Upper lobe of left lung (tissue), 6 donors: Measurements from ENCODE around the gene SORL1. TPM values are rescaled to one million over a fixed set of nuclear protein-coding genes. Genes with fewer than 3 reads are reported as not detected.

Experiments
- ATAC-seq, 2 donors: fragments of 200-7000 bp; cut with Tn5 transposase; one replicate each; pipeline ENCODE4 v1.9.1; 2022; ENCODE audit warnings: mild to moderate bottlenecking in 2 of 2, moderate library complexity in 2 of 2; ENCODE audit not compliant: low FRiP score in 2 of 2
- DNase-seq, 2 donors: peaks; one replicate each; pipeline ENCODE4 v3.0.0-alpha.2; 2019 to 2020
- H3K27ac ChIP-seq, 4 donors: fragments of 200-600 bp; sonication (generic); one replicate each; pipeline ENCODE4 v1.5.1; 2016 to 2019
- H3K27me3 ChIP-seq, 4 donors: fragments of 200-600 bp; sonication (generic); one replicate each; pipeline ENCODE4 v1.5.1; 2017 to 2019
- H3K36me3 ChIP-seq, 4 donors: fragments of 200-600 bp; sonication (generic); one replicate each; pipeline ENCODE4 v1.5.1; 2016 to 2019
- H3K4me1 ChIP-seq, 4 donors: fragments of 200-600 bp; sonication (generic); one replicate each; pipeline ENCODE4 v1.5.1; 2018 to 2019
- H3K4me3 ChIP-seq, 4 donors: fragments of 200-600 bp; sonication (generic); one replicate each; pipeline ENCODE4 v1.5.1; 2017 to 2019; ENCODE audit warnings: mild to moderate bottlenecking in 2 of 4, moderate library complexity in 1 of 4
- H3K9me3 ChIP-seq, 4 donors: fragments of 200-600 bp; sonication (generic); one replicate each; pipeline ENCODE4 v1.5.1; 2018 to 2019
- CTCF ChIP-seq, 6 experiments: fragments of 450-650 bp in 4 of 6; fragments of 200-600 bp in 2 of 6; sonication (generic) in 2 of 6; IDR thresholded peaks; one replicate each; pipeline ENCODE4 v1.5.1; 2016 to 2019; ENCODE audit warnings: antibody characterized with exemption in 6 of 6
- EP300 ChIP-seq, 4 donors: sonication (generic); formaldehyde crosslinking; IDR thresholded peaks; one replicate each; pipeline ENCODE4 v1.5.1; 2017; ENCODE audit warnings: antibody characterized with exemption in 4 of 4, control low read depth in 2 of 4
- POLR2A ChIP-seq, 4 donors: fragments of 450-650 bp; IDR thresholded peaks; one replicate each; pipeline ENCODE4 v1.5.1; 2016 to 2017; ENCODE audit warnings: antibody characterized with exemption in 4 of 4, mild to moderate bottlenecking in 2 of 4
- POLR2AphosphoS5 ChIP-seq, 2 donors: sonication (generic); formaldehyde crosslinking; IDR thresholded peaks; one replicate each; pipeline ENCODE4 v1.5.1; 2017; ENCODE audit warnings: antibody characterized with exemption in 2 of 2
- WGBS, 2 donors: methylation state at CpG; one replicate each; pipeline ENCODE4 v1.1.5; 2017 to 2018; 5-methylcytosine and 5-hydroxymethylcytosine counted together
- total RNA-seq, 6 donors: library from RNA; depleted of rRNA in 4 of 6; stranded (reverse); fragments of >200 nt in 4 of 6; gene quantifications; one replicate each; pipeline versions ENCODE4 v1.1.0 to v1.2.1, GENCODE V29; 2016 to 2021
- donor health status: DM: no; HTN: no; CAD: no; lungs with moderate emphysema.
- donor health status: DM: no; HTN: yes; CAD: no; lungs with severe emphysema.

SORL1 gene
- total RNA-seq, 6 donors from 2014 or later: 33.3 to 85.9 (median 67.2) TPM

GRCh38 chr11:121649798-121650197, 197.7 kb downstream of the SORL1 start:
- no peak for TF ChIP-seq CTCF (IDR thresholded peaks at IDR 0.05)
- TF ChIP-seq POLR2A (IDR thresholded peaks at IDR 0.05): no peak
- no peak for TF ChIP-seq POLR2AphosphoS5 (IDR thresholded peaks at IDR 0.05)
- no peak for TF ChIP-seq EP300 (IDR thresholded peaks at IDR 0.05)
- no peaks in the 10 kb centered on the region for H3K36me3 ChIP-seq
- no peaks in the 10 kb centered on the region for H3K9me3 ChIP-seq
- no peak overlapping the region for H3K4me3 ChIP-seq
- no peaks in the 10 kb centered on the region for H3K27me3 ChIP-seq
- WGBS, 2 donors: 77 to 88% methylated on average over 6 of the region's 6 CpGs
- no peak overlapping the region for H3K27ac ChIP-seq
- DNase-seq (no peak), ATAC-seq (no peak)
- H3K4me1 ChIP-seq: peaks cover 0 to 3% (median 1%) of the 10 kb centered on the region in 4 donors

GRCh38 chr11:121650351-121651256, 198.5 kb downstream of the SORL1 start:
- ATAC-seq: no peak
- 69 to 70% methylated on average over 12 of the region's 12 CpGs for whole genome bisulfite sequencing, 2 donors
- no peaks in the 10 kb centered on the region for H3K36me3 ChIP-seq

GRCh38 chr11:121651257-121651605, 199.1 kb downstream of the SORL1 start:
- ATAC-seq (no peak), DNase-seq (no peak)
- 69 to 87% methylated on average over 2 of the region's 2 CpGs for WGBS, 2 donors
- Histone ChIP-seq H3K27me3 (no peaks in the 10 kb centered on the region), H3K4me1 (peaks cover 0 to 17% (median 12%) of the 10 kb centered on the region in 4 donors), H3K9me3 (no peaks in the 10 kb centered on the region), H3K4me3 (no peak overlapping the region), H3K27ac (no peak overlapping the region), H3K36me3 (no peaks in the 10 kb centered on the region)
- no peak for TF ChIP-seq POLR2A (IDR thresholded peaks at IDR 0.05)
- TF ChIP-seq CTCF (IDR thresholded peaks at IDR 0.05): no peak
- TF ChIP-seq POLR2AphosphoS5 (IDR thresholded peaks at IDR 0.05): no peak
- TF ChIP-seq EP300 (IDR thresholded peaks at IDR 0.05): no peak

More at GRCh38 chr11:121650351-121651256, 198.5 kb downstream of the SORL1 start:
- H3K4me3 ChIP-seq: no peak overlapping the region
- no peaks in the 10 kb centered on the region for H3K9me3 ChIP-seq
- DNase-seq: no peak
- H3K27ac ChIP-seq: no peak overlapping the region
- peaks cover 0 to 11% (median 8%) of the 10 kb centered on the region in 4 donors for H3K4me1 ChIP-seq
- no peaks in the 10 kb centered on the region for H3K27me3 ChIP-seq
- TF ChIP-seq CTCF (IDR thresholded peaks at IDR 0.05) (no peak), EP300 (IDR thresholded peaks at IDR 0.05) (no peak)

GRCh38 chr11:121652971-121653370, 200.9 kb downstream of the SORL1 start:
- WGBS, 2 donors: 64 to 71% methylated on average over 3 of the region's 3 CpGs
- H3K4me3 ChIP-seq: no peak overlapping the region
- no peaks in the 10 kb centered on the region for H3K36me3 ChIP-seq
- H3K4me1 ChIP-seq: peaks cover 2 to 22% (median 14%) of the 10 kb centered on the region in 4 donors
- no peaks in the 10 kb centered on the region for H3K9me3 ChIP-seq
- DNase-seq (no peak), ATAC-seq (no peak)
- H3K27me3 ChIP-seq: no peaks in the 10 kb centered on the region
- TF ChIP-seq POLR2AphosphoS5 (IDR thresholded peaks at IDR 0.05): no peak
- no peak for TF ChIP-seq POLR2A (IDR thresholded peaks at IDR 0.05)
- TF ChIP-seq CTCF (IDR thresholded peaks at IDR 0.05): no peak
- TF ChIP-seq EP300 (IDR thresholded peaks at IDR 0.05): no peak
- no peak overlapping the region for H3K27ac ChIP-seq
